CD14-positive monocyte (primary cell): ENCODE data around the gene WNT7B. TPM values are rescaled to one million over a fixed set of nuclear protein-coding genes. Genes with fewer than 3 reads are reported as not detected.

ENCODE experiments used
- DNase-seq, 3 donors: peaks; one replicate each; pipeline ENCODE4 v3.0.0-alpha.2; 2011 to 2022
- H2AFZ ChIP-seq: 2 replicates; pipeline ENCODE4 v1.6.0; 2012; ENCODE audit warnings: mild to moderate bottlenecking, low read depth, low read length, inconsistent platforms; ENCODE audit not compliant: insufficient read depth, poor library complexity, severe bottlenecking
- H3K27ac ChIP-seq, 2 donors: 1 replicate in 1 of 2; 2 replicates in 1 of 2; pipeline ENCODE4 v1.5.1; 2012 to 2013; ENCODE audit warnings: low read length in 2 of 2, control low read depth in 1 of 2, inconsistent platforms in 1 of 2, low read depth in 1 of 2, mild to moderate bottlenecking in 1 of 2
- H3K27me3 ChIP-seq, 2 donors: one replicate each; pipeline versions ENCODE4 v1.6.0 to v1.6.1; 2011 to 2013; ENCODE audit warnings: low read length in 2 of 2; ENCODE audit not compliant: control insufficient read depth in 2 of 2, insufficient read depth in 2 of 2
- H3K36me3 ChIP-seq, 2 donors: replicated peaks in 1 of 2; 1 replicate in 1 of 2; 2 replicates in 1 of 2; pipeline versions ENCODE4 v1.5.1 to v1.6.1; 2012 to 2013; ENCODE audit warnings: low read length in 2 of 2, control low read depth in 1 of 2, inconsistent platforms in 1 of 2, mild to moderate bottlenecking in 1 of 2; ENCODE audit not compliant: insufficient read depth in 2 of 2, control insufficient read depth in 1 of 2
- H3K4me1 ChIP-seq, 2 donors: 1 replicate in 1 of 2; 2 replicates in 1 of 2; pipeline versions ENCODE4 v1.5.1 to v1.6.1; 2012 to 2013; ENCODE audit warnings: low read length in 2 of 2, control low read depth in 1 of 2, inconsistent platforms in 1 of 2, mild to moderate bottlenecking in 1 of 2, moderate library complexity in 1 of 2; ENCODE audit not compliant: insufficient read depth in 2 of 2, control insufficient read depth in 1 of 2
- H3K4me2 ChIP-seq: replicated peaks from 2 replicates; pipeline ENCODE3; 2012; ENCODE audit warnings: low read length, moderate library complexity, mild to moderate bottlenecking; ENCODE audit not compliant: poor library complexity, severe bottlenecking; ENCODE audit errors: extremely low read depth
- H3K4me3 ChIP-seq, 3 experiments: fragments of 200-600 bp in 1 of 3; sonication (generic) in 1 of 3; replicated peaks in 1 of 3; 1 replicate in 2 of 3; 2 replicates in 1 of 3; pipeline ENCODE4 v1.5.1; 2011 to 2013; ENCODE audit warnings: low read length in 3 of 3, mild to moderate bottlenecking in 3 of 3, control low read depth in 2 of 3, low read depth in 2 of 3, inconsistent platforms in 1 of 3, moderate library complexity in 1 of 3
- H3K79me2 ChIP-seq: 2 replicates; pipeline ENCODE4 v1.6.0; 2012; ENCODE audit warnings: mild to moderate bottlenecking, control low read depth, inconsistent platforms, low read length, moderate library complexity; ENCODE audit not compliant: insufficient read depth
- H3K9ac ChIP-seq: 2 replicates; pipeline ENCODE4 v1.6.0; 2017; ENCODE audit warnings: low read length, mild to moderate bottlenecking; ENCODE audit not compliant: insufficient read depth, poor library complexity, severe bottlenecking
- H3K9me3 ChIP-seq, 2 donors: replicated peaks in 1 of 2; 1 replicate in 1 of 2; 2 replicates in 1 of 2; pipeline versions ENCODE4 v1.5.1 to v1.6.1; 2012 to 2013; ENCODE audit warnings: low read length in 2 of 2, control low read depth in 1 of 2; ENCODE audit not compliant: control insufficient read depth in 1 of 2, insufficient read depth in 1 of 2
- H4K20me1 ChIP-seq: 2 replicates; pipeline ENCODE4 v1.6.0; 2012; ENCODE audit warnings: mild to moderate bottlenecking, low read length, control low read depth, moderate library complexity; ENCODE audit not compliant: insufficient read depth
- H3K27ac Mint-ChIP-seq, 7 donors: one replicate each; pipeline ENCODE4 v1.8.0; 2020; ENCODE audit warnings: mild to moderate bottlenecking in 7 of 7, mixed read lengths in 7 of 7, moderate library complexity in 6 of 7, inconsistent platforms in 2 of 7
- H3K27me3 Mint-ChIP-seq, 3 donors: one replicate each; pipeline ENCODE4 v1.8.0; 2021 to 2022; ENCODE audit warnings: low read depth in 3 of 3, mild to moderate bottlenecking in 3 of 3, mixed read lengths in 3 of 3, moderate library complexity in 3 of 3, inconsistent platforms in 1 of 3
- H3K36me3 Mint-ChIP-seq, 2 donors: one replicate each; pipeline ENCODE4 v1.8.0; 2020; ENCODE audit warnings: mixed read lengths in 2 of 2, inconsistent platforms in 1 of 2, mild to moderate bottlenecking in 1 of 2
- H3K4me1 Mint-ChIP-seq: one replicate; pipeline ENCODE4 v1.8.0; 2020; ENCODE audit warnings: mild to moderate bottlenecking, mixed read lengths
- H3K4me3 Mint-ChIP-seq, 2 donors: one replicate each; pipeline ENCODE4 v1.8.0; 2020; ENCODE audit warnings: mild to moderate bottlenecking in 2 of 2, mixed read lengths in 2 of 2, moderate library complexity in 1 of 2
- H3K9me3 Mint-ChIP-seq, 7 donors: one replicate each; pipeline ENCODE4 v1.8.0; 2020 to 2022; ENCODE audit warnings: mixed read lengths in 7 of 7, mild to moderate bottlenecking in 6 of 7, moderate library complexity in 6 of 7, inconsistent platforms in 2 of 7
- WGBS: methylation state at CpG from one replicate; pipeline ENCODE4 v1.1.5; 2013; ENCODE audit warnings: missing lambda C conversion rate; ENCODE audit not compliant: insufficient coverage; 5-methylcytosine and 5-hydroxymethylcytosine counted together
- intact Hi-C, 2 donors: fragments of 100-400 bp; cut with micrococcal nuclease; formaldehyde crosslinking; loops; one replicate each; pipeline versions ENCODE4 v1.15.0 to v1.15.1; 2023
- polyA plus RNA-seq, 3 donors: library from polyadenylated mRNA; depleted of rRNA in 1 of 3; unstranded in 2 of 3; stranded (reverse) in 1 of 3; fragments of 300-500 nt in 2 of 3; fragments of >200 nt in 1 of 3; fragmentation: Illumina TruSeq in 2 of 3; gene quantifications; 1 replicate in 2 of 3; 2 replicates in 1 of 3; pipeline ENCODE4 v1.2.3, GENCODE V29; 2012 to 2021
- TF ChIP-seq, protein P1 (sequence below): fragments of 200-600 bp; IDR thresholded peaks from one replicate; pipeline ENCODE4 v1.8.0; 2022; ENCODE audit warnings: antibody characterized with exemption, mild to moderate bottlenecking

The WNT7B gene
- polyA plus RNA-seq, 3 donors, result not detected

DNA sequence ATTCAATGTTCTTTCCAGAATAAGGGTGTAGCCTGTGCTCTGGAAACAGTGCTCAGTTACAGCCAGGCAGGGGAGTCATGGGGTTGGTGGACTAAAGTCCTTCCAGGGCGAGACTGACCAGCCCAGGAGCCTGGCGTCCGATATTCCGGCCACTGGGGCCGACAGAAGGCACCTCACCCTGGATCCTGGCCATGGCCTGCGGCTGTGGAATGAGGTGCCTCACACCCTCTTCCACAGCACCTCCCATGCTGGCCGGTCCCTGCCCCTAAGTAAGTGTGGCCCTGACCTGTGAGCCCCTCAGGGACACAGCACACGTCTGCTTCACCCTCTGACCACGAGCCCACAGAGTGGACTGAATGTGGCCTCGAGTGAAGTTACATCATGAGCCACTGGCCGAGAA lies 50.5 kb downstream of the WNT7B start:
- no peak overlapping the region for H2AFZ ChIP-seq
- H3K36me3 ChIP-seq, result no peaks in the 10 kb centered on the region
- H3K27ac Mint-ChIP-seq, result no peak overlapping the region
- TF ChIP-seq, protein P1, sequence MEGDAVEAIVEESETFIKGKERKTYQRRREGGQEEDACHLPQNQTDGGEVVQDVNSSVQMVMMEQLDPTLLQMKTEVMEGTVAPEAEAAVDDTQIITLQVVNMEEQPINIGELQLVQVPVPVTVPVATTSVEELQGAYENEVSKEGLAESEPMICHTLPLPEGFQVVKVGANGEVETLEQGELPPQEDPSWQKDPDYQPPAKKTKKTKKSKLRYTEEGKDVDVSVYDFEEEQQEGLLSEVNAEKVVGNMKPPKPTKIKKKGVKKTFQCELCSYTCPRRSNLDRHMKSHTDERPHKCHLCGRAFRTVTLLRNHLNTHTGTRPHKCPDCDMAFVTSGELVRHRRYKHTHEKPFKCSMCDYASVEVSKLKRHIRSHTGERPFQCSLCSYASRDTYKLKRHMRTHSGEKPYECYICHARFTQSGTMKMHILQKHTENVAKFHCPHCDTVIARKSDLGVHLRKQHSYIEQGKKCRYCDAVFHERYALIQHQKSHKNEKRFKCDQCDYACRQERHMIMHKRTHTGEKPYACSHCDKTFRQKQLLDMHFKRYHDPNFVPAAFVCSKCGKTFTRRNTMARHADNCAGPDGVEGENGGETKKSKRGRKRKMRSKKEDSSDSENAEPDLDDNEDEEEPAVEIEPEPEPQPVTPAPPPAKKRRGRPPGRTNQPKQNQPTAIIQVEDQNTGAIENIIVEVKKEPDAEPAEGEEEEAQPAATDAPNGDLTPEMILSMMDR, result no peak
- intact Hi-C loops, result no loop called here
- H4K20me1 ChIP-seq, result no peaks in the 10 kb centered on the region
- H3K4me3 Mint-ChIP-seq, result no peak overlapping the region
- no peak for DNase-seq
- WGBS, result 77% methylated on average over 9 of the region's 11 CpGs
- peaks cover 0 to 9% of the 10 kb centered on the region in 2 donors for H3K27me3 ChIP-seq
- H3K4me2 ChIP-seq, result no peak overlapping the region
- no peak overlapping the region for H3K4me3 ChIP-seq
- no peaks in the 10 kb centered on the region for H3K4me1 Mint-ChIP-seq
- H3K9me3 Mint-ChIP-seq, result peaks cover 0 to 1% (median 0%) of the 10 kb centered on the region in 7 donors
- H3K36me3 Mint-ChIP-seq, result no peaks in the 10 kb centered on the region
- peaks cover 2 to 13% (median 7%) of the 10 kb centered on the region in 3 donors for H3K27me3 Mint-ChIP-seq
- H3K79me2 ChIP-seq, result no peaks in the 10 kb centered on the region
- no peak overlapping the region for H3K27ac ChIP-seq
- H3K4me1 ChIP-seq, result no peaks in the 10 kb centered on the region
- H3K9me3 ChIP-seq, result no peaks in the 10 kb centered on the region
- no peak overlapping the region for H3K9ac ChIP-seq

DNA sequence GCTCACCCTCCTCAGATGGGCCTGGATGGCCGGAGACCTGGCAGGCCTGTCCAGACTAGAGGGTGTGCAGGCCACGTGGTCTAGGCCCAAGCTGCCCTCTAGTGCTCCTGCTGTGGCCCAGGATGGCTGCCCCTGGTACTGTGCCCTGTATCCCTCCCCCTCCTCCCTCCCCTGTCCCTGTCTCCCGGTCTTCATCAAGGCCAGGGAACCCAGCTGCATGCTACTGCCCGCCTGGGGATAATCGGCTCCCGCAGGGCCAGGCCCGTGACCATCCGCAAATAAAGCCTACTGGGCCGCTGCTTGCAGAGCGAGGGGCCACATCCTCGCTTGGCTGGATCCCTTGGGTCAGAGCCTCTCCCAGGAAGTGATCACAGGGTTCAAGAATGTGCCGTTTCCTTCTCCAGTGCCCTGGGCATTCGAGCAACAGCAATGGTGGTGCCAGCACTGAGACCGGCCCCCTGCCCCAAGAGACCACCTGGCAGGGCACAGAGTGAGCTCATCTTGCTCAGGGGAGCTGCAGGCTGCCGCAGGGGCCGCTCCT lies 51.1 kb downstream of the WNT7B start:
- H3K36me3 Mint-ChIP-seq, result no peaks in the 10 kb centered on the region
- Histone ChIP-seq H3K4me3 (no peak overlapping the region), H3K4me2 (no peak overlapping the region), H3K4me1 (no peaks in the 10 kb centered on the region), H3K27ac (no peak overlapping the region), H3K36me3 (no peaks in the 10 kb centered on the region), H3K79me2 (no peaks in the 10 kb centered on the region), H3K9me3 (no peaks in the 10 kb centered on the region), H3K9ac (no peak overlapping the region), H4K20me1 (no peaks in the 10 kb centered on the region), H2AFZ (no peak overlapping the region), H3K27me3 (peaks cover 0 to 3% of the 10 kb centered on the region in 2 donors)
- 87% methylated on average over 15 of the region's 16 CpGs for WGBS
- peaks cover 0 to 1% (median 0%) of the 10 kb centered on the region in 7 donors for H3K9me3 Mint-ChIP-seq
- no peaks in the 10 kb centered on the region for H3K4me1 Mint-ChIP-seq
- H3K27me3 Mint-ChIP-seq, result peaks cover 4 to 12% (median 7%) of the 10 kb centered on the region in 3 donors
- intact Hi-C loops, result no loop called here
- no peak overlapping the region for H3K4me3 Mint-ChIP-seq
- TF ChIP-seq, protein P1, result no peak
- no peak for DNase-seq
- no peak overlapping the region for H3K27ac Mint-ChIP-seq
